HG02642 (cell line): ENCODE data around the gene TAF8.
"Not testable (repeated sequence)": the region's sequence is repeated elsewhere in the genome, so short reads cannot be mapped to it uniquely, and the experiment has no call there.

Experiments used
- ATAC-seq: cut with Tn5 transposase; IDR thresholded peaks from one replicate; pipeline ENCODE4 v1.9.1; 2021; ENCODE audit warnings: mild to moderate bottlenecking; ENCODE audit not compliant: unreplicated experiment, poor library complexity

TAF8 gene

GRCh38 chr6:42028234-42029061, 21.9 kb upstream of the TAF8 start:
- no peak for ATAC-seq

GRCh38 chr6:42029062-42029685, 21.1 kb upstream of the TAF8 start:
- no peak for ATAC-seq

GRCh38 chr6:42029881-42030280, 20.4 kb upstream of the TAF8 start:
- no peak for ATAC-seq

GRCh38 chr6:42030585-42031506, 19.5 kb upstream of the TAF8 start:
- ATAC-seq, result no peak

GRCh38 chr6:42032366-42032765, 18.0 kb upstream of the TAF8 start:
- ATAC-seq, result no peak

GRCh38 chr6:42037669-42038068, 12.7 kb upstream of the TAF8 start:
- ATAC-seq, result not testable (repeated sequence)

GRCh38 chr6:42038163-42038562, 12.2 kb upstream of the TAF8 start:
- no peak for ATAC-seq

- ATAC-seq, result no peak
Observed at GRCh38 chr6:42038811-42039408, 11.4 kb upstream of the TAF8 start.

- ATAC-seq, result no peak
Observed at GRCh38 chr6:42040856-42041480, 9.4 kb upstream of the TAF8 start.

- no peak for ATAC-seq
Observed at GRCh38 chr6:42041481-42042053, 8.8 kb upstream of the TAF8 start.

- ATAC-seq, result no peak
Observed at GRCh38 chr6:42042108-42042507, 8.2 kb upstream of the TAF8 start.

GRCh38 chr6:42043787-42044475, 6.4 kb upstream of the TAF8 start:
- ATAC-seq, result peak; percentile 44

- no peak for ATAC-seq
Observed at GRCh38 chr6:42045538-42046460, 4.5 kb upstream of the TAF8 start.

- ATAC-seq, result no peak
Observed at GRCh38 chr6:42046464-42047212, 3.7 kb upstream of the TAF8 start.

- no peak for ATAC-seq
Observed at GRCh38 chr6:42047213-42047590, 3.1 kb upstream of the TAF8 start.

GRCh38 chr6:42047790-42048405, 2.4 kb upstream of the TAF8 start:
- ATAC-seq, result no peak
